Fibroblast of mammary gland (primary cell): Measurements from ENCODE around the gene ZSWIM9.

Experiments used
- DNase-seq: peaks from one replicate; pipeline ENCODE4 v3.0.0-alpha.2; 2010; ENCODE audit warnings: low read depth
- H3K4me3 ChIP-seq: 2 replicates; pipeline ENCODE4 v1.5.1; 2011; ENCODE audit warnings: low read depth, mild to moderate bottlenecking, low read length, moderate library complexity; ENCODE audit not compliant: control insufficient read depth
- CTCF ChIP-seq: conservative IDR thresholded peaks from 2 replicates; pipeline ENCODE4 v1.5.1; 2011; ENCODE audit warnings: low read depth, low read length, inconsistent platforms; ENCODE audit not compliant: control insufficient read depth, insufficient read depth

ZSWIM9 gene

DNA sequence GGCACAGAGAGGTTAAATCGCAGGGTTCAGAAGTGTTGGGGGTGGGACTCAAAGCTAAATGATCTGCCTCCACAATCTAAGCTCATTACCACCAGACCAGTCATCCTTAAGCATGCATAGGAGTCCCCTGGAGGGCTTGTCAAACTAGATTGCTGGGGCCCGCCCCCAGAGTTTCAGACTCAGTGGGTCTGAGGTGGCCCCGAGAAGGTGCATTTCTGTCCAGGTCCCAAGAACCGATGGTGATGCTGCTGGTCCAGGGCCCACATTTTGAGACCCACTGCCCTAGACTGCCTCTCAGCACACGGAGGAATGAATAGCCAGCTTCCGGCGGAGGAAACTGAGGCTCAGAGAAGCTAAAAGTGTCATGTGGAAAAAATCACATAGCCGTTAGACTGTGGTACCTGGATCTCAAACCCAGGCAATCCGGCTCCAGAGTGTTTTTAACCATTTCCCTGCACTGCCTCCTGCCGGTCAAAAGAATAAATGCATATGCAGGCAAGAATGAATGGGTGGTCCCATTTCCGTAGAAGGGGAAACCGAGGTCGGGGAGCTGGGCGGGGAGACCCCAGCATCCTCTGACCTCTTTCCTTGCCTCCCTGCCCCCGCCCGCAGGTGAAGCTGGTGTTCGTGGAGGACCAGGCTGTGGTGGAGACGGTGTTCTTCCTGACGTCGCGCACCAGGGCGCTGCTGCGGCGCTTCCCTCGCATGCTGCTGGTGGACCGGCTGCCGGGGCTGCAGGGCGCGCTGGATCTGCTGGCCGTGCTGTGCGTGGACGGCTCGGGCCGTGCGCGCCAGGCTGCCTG is 23.8 kb downstream of the ZSWIM9 start:
- no peak for DNase-seq
- TF ChIP-seq CTCF = peak; percentile 58
- no peak overlapping the region for H3K4me3 ChIP-seq

DNA sequence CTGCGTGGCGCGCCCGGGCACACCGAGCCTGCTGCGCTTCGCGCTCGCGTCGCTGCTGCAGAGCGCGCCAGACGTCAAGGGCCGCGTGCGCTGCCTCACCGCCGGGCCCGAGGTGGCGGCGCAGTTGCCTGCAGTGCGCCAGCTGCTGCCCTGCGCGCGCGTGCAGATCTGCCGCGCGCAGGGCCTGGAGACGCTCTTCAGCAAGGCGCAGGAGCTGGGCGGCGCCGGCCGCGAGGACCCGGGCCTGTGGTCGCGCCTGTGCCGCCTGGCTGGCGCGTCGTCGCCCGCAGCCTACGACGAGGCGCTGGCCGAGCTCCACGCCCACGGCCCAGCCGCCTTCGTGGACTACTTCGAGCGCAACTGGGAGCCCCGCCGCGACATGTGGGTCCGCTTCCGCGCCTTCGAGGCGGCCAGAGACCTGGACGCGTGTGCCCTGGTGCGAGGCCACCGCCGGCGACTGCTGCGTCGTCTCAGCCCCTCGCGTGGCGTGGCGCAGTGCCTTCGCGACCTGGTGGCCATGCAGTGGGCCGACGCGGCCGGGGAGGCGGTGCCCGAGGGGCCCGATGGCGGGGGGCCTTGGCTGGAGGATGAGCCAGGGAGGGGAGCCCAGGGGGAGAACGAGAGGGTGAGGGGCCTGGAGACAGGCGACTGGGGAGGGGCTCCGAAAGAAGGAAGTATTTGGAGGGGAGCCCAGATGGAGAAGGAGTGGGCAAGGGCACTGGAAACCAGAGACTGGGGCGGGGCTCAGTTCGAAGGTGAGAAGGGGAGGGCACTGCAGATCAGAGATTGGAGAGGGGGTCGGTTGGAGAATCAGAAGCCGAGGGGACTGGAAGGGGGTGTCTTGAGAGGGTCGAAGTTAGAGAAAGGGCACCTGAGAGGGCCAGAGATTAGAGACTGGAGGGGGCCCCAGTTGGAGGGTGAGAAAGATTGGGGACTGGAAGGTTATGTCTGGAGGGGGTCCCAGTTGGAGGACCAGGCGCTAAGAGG is 24.7 kb downstream of the ZSWIM9 start:
- no peak for DNase-seq
- no peak for TF ChIP-seq CTCF
- no peak overlapping the region for H3K4me3 ChIP-seq

DNA sequence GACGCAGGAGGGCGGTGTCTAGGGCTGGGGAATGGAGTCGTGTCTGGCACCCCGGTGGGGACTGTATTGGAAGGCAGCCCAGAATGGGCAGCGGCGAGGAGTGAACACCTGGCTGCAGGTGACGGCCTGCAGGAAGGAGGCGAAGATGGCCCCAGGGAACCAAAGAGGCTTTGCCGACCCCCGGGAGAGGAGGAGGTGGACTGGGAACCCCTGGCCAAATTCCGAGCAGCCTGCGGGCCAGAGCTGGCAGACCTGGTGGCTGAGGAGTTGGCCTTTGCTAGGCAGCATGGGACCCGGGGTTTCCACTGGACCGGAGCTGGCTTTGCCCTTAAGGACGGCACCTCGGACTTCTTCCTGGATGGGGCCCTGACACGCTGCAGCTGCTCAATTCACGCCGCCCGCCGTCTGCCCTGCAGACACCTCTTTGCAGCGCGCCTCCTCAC is 25.9 kb downstream of the ZSWIM9 start:
- no peak for DNase-seq
- no peak overlapping the region for H3K4me3 ChIP-seq
- TF ChIP-seq CTCF = no peak

DNA sequence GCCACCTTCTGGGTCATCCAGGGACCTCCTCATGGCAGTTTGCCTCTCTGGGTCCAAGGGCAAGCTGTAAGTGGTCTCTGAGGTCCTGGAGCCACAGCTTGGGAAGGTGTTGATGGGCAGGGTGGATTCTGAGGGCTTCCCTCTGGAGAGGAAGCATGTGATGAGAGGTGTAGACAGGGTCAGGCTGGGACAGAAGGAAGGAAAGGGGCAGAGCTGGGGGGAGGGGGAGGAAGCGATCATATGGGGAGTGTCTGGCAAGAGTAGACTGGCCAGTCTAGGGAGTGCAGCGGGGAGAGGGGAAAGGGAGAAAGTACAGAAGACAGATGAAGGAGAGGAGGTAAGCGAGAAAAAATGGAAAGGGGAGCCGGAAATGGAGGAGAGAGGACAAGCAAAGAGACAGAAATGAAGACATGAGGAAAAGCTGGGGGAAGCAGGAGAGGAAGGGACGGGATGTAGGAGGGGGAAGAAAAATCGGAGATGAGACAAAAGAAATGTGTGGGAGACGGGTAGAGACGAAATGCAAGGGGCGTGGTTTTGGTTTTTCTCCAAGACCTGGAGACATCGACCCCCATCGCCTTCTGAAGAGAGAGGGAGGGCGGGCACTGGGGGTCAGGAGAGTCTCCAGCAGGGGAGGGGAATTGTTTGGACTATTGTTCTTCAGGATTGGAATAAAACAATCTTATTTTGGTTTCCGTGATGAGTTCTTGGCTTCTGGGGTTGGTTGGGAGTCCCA is 26.6 kb downstream of the ZSWIM9 start:
- no peak for TF ChIP-seq CTCF
- H3K4me3 ChIP-seq = no peak overlapping the region
- DNase-seq = peak; percentile 20

- no peak for TF ChIP-seq CTCF
- no peak for DNase-seq
- peak overlapping the region; percentile 89 for H3K4me3 ChIP-seq
Observed at GRCh38 chr19:48203222-48203793, 32.8 kb downstream of the ZSWIM9 start.

GRCh38 chr19:48203794-48204628 is 33.5 kb downstream of the ZSWIM9 start:
- peak; percentile 89 for DNase-seq
- peak overlapping the region; percentile 89 for H3K4me3 ChIP-seq
- TF ChIP-seq CTCF = no peak
